ENCODE measurements around the gene APOO. TPM values are rescaled to one million over a fixed set of nuclear protein-coding genes. Genes with fewer than 3 reads are reported as not detected.

The APOO gene
- total RNA-seq, 1 donor from 2014 or later: 18.5 TPM

DNA sequence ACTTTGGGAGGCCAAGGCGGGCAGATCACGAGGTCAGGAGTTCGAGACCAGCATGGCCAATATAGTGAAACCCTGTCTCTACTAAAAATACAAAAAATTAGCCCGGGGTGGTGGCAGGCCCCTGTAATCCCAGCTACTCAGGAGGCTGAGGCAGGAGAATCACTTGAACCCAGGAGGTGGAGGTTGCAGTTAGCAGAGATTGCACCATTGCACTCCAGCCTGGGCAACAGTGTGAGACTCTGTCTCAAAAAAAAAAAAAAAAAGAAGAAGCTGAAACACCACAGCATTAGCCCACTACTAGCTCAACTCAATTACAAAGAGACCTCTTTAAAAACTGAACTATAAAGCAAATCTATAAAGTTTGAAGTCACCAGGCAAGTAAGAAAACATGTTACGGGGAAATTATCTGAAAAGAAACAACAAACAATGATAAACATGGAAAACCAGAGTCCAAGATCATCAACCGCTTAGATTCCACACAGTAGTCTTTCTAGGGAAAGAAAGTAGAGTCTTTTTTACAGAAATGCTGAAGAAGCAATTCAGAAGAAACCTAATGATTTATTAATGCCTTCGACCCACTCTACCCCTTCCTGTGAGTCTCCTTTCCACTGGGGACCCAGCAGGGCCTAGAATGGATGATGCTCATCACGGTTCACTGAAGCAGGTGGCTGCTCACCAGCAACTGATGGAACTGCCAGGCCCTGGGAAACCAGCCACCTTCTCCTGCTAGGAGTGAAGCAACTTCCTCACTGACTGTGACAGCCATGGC lies 118.2 kb downstream of the APOO start:
- intact Hi-C loops (cut with micrococcal nuclease): no loop called here

DNA sequence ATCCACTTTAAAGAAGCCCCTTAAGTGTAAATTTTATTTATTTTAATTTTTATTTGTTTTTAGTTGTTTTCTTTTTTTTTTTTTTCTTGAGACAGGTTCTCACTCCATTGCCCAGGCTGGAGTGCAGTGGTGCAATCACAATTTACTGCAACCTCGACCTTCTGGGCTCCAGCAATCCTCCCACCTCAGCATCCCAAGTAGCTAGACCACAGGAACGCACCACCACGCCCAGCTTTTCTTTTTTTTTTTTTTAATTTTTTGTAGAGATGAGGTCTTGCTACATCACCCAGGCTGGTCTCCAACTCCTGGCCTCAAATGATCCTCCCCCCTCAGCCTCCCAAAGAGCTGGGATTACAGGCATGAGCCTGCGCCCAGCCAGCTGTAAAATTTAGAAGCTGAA lies 118.8 kb downstream of the APOO start:
- intact Hi-C loops (cut with micrococcal nuclease): no loop called here

DNA sequence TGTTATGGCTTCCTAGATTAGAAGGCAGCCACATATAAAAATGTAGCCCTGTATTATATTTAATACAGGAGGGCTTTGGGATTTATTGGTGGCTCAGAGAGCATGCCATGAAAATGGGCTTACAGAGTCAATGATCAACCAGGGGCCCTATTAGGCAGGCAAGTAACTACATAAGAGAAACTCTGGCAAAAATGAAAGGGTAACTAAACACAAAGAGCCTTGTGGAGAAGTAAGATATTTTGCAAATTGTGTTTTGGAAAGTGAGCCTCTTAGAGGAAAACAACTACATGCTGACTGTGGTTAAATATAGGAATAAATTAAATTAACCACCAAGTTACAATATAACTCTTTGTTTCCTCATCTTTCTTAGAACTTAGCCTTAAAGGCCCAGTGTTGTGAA lies 119.2 kb downstream of the APOO start:
- intact Hi-C loops (cut with micrococcal nuclease): no loop called here

DNA sequence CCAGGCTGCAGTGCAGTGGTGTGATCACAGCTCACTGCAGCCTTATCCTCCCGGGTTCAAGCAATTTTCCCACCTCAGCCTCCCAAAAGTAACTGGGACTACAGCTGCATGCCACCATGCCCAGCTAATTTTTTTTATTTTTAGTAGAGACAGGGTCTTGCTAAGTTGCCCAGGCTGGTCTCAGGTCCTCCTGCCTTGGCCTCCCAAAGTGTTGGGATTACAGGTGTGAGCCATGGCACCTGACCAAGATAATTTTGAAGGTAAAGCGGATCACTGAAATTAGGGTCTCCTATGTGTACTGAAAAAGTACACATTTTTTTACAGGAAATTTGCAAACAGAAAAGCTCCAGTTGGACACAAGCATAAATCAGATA lies 120.0 kb downstream of the APOO start:
- intact Hi-C loops (cut with micrococcal nuclease): no loop called here

- intact Hi-C loops (cut with micrococcal nuclease): no loop called here
Measured at GRCh38 chrX:23786268-23786815, 121.4 kb downstream of the APOO start.

DNA sequence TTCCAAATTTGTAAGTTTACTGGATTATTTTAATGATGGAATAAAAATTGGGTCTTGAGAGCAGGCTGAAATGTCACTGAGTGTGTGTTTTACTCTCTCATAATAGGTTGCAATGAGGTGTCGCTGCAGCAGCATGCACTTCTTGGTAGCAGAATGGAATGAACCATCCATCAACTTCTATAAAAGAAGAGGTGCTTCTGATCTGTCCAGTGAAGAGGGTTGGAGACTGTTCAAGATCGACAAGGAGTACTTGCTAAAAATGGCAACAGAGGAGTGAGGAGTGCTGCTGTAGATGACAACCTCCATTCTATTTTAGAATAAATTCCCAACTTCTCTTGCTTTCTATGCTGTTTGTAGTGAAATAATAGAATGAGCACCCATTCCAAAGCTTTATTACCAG lies 122.2 kb downstream of the APOO start:
- intact Hi-C loops (cut with micrococcal nuclease): no loop called here

DNA sequence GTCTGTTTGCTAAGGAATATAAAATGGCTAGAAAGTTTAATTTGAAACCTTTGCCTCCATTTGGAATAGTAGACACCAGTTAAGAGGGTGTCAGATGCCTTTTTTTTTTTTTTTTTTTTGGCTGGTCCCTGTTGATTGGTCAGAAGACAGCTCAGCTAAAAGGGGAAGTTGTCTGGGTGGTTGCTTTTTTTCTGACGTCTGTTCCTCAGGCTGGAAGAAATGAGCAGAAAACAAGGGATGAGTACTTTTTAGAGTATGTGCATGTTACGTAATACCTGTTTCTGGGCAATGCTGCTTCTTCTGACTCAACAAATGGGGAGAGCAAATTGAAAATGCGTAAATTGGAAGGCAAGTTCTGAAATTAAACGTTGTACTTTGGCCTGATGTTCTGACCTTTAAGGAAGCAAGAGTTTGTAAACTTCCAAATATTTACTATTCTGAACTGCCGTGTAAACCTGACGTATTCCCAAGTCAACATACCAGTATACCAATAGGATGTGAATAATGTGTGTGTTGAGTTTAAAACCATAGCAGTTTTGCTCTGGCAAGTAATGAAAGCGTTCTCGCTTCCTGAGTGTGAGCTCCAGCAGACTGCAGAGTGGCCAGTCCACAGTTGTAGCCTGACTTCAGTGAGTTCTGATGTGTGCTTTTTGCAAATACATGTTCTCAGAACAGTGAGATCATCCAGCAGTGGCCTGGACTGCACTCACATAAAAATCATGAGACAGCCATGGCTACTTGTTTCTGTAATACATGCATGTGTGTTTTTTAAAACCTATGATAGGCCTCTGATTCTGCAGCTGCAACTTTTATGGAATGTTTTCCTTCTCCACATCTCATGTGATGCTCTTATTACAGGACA lies 123.0 kb downstream of the APOO start:
- intact Hi-C loops (cut with micrococcal nuclease): loop anchor here (5.0 kb wide), 2 partner anchors 33 to 368 kb away; no protein-coding TSS in a partner anchor

GRCh38 chrX:23783589-23784469 lies 123.9 kb downstream of the APOO start:
- intact Hi-C loops (cut with micrococcal nuclease): loop anchor here (1.0 to 5.0 kb wide), 8 partner anchors 28 to 368 kb away; partner anchors contain the start of genes ACOT9 and PRDX4

Other genes starting within 250 kb of the APOO start
- 25.3 and 25.5 TPM in 2 replicates for gene PRDX4, start 240.4 kb downstream of the APOO start, total RNA-seq
- gene ACOT9, start 164.7 kb downstream of the APOO start, total RNA-seq: 32.5 and 35.0 TPM in 2 replicates
- 45.6 and 50.7 TPM in 2 replicates for gene SAT1, start 124.8 kb downstream of the APOO start, total RNA-seq
- gene CXorf58, start 68 bp upstream of the APOO start, total RNA-seq: not detected in 2 replicates
- 6.8 and 7.2 TPM in 2 replicates for gene KLHL15, start 119.2 kb upstream of the APOO start, total RNA-seq
- gene EIF2S3, start 147.0 kb upstream of the APOO start, total RNA-seq: 176 and 178 TPM in 2 replicates
- gene ZFX, start 241.8 kb upstream of the APOO start, total RNA-seq: 42.8 and 45.4 TPM in 2 replicates

All from T-helper 2 cell treated with Interferon-gamma antibody and Interleukin-4, amounts not matched to agents 100 ng/mL and 5 ng/mL, for 36 hours (primary cell).